Hepatocyte (in vitro differentiated cells): ENCODE measurements around the gene KCTD15. TPM values are rescaled to one million over a fixed set of nuclear protein-coding genes. Genes with fewer than 3 reads are reported as not detected.

Experiments
- DNase-seq: peaks from one replicate; pipeline ENCODE4 v3.0.0-alpha.2; 2016; ENCODE audit warnings: low spot score
- H2AFZ ChIP-seq: fragments of 200-600 bp; sonication (generic); 2 replicates; pipeline ENCODE4 v1.6.0; 2016; ENCODE audit warnings: antibody characterized with exemption, mild to moderate bottlenecking
- H3K27ac ChIP-seq: fragments of 200-600 bp; sonication (generic); 2 replicates; pipeline ENCODE4 v1.5.1; 2016; ENCODE audit warnings: mild to moderate bottlenecking
- H3K27me3 ChIP-seq: fragments of 200-600 bp; sonication (generic); 2 replicates; pipeline ENCODE4 v1.6.1; 2016
- H3K36me3 ChIP-seq: fragments of 200-600 bp; sonication (generic); replicated peaks from 2 replicates; pipeline ENCODE4 v1.5.1; 2016; ENCODE audit warnings: low read depth; ENCODE audit not compliant: insufficient read depth
- H3K4me1 ChIP-seq: fragments of 200-600 bp; sonication (generic); 2 replicates; pipeline ENCODE4 v1.5.1; 2016; ENCODE audit warnings: mild to moderate bottlenecking, moderate library complexity; ENCODE audit not compliant: insufficient read depth
- H3K4me2 ChIP-seq: fragments of 200-600 bp; sonication (generic); 2 replicates; pipeline ENCODE4 v1.6.0; 2016
- H3K4me3 ChIP-seq: fragments of 200-600 bp; sonication (generic); 2 replicates; pipeline ENCODE4 v1.5.1; 2016; ENCODE audit warnings: mild to moderate bottlenecking
- H3K79me2 ChIP-seq: fragments of 200-600 bp; sonication (generic); 2 replicates; pipeline ENCODE4 v1.6.0; 2017; ENCODE audit warnings: mild to moderate bottlenecking
- H3K9me2 ChIP-seq: fragments of 200-600 bp; sonication (generic); replicated peaks from 2 replicates; pipeline ENCODE4 v1.6.0; 2017; ENCODE audit warnings: mild to moderate bottlenecking; ENCODE audit not compliant: insufficient read depth
- H3K9me3 ChIP-seq: fragments of 200-600 bp; sonication (generic); 2 replicates; pipeline ENCODE4 v1.5.1; 2016; ENCODE audit warnings: low read depth, mild to moderate bottlenecking
- H4K20me1 ChIP-seq: fragments of 200-600 bp; sonication (generic); 2 replicates; pipeline ENCODE4 v1.6.0; 2016; ENCODE audit warnings: mild to moderate bottlenecking; ENCODE audit not compliant: insufficient read depth, poor library complexity, severe bottlenecking
- CTCF ChIP-seq: fragments of 200-600 bp; sonication (generic); IDR thresholded peaks from 2 replicates; pipeline ENCODE4 v1.5.1; 2016; ENCODE audit warnings: antibody characterized with exemption, mild to moderate bottlenecking; ENCODE audit not compliant: poor library complexity
- EZH2 ChIP-seq: fragments of 200-600 bp; sonication (generic); IDR thresholded peaks from 2 replicates; pipeline ENCODE4 v1.6.1; 2016; ENCODE audit warnings: antibody characterized with exemption, mild to moderate bottlenecking, borderline replicate concordance
- EZH2phosphoT487 ChIP-seq: fragments of 200-600 bp; sonication (generic); IDR thresholded peaks from one replicate; pipeline ENCODE4 v1.6.1; 2018; ENCODE audit warnings: antibody characterized with exemption, mild to moderate bottlenecking, low read depth, moderate library complexity; ENCODE audit not compliant: unreplicated experiment, severe bottlenecking
- WGBS: methylation state at CpG from one replicate; pipeline ENCODE4 v1.1.6; 2016; ENCODE audit warnings: low lambda C conversion rate; ENCODE audit errors: missing lambda C conversion rate; 5-methylcytosine and 5-hydroxymethylcytosine counted together
- polyA plus RNA-seq: library from polyadenylated mRNA; unstranded; fragments of >200 nt; fragmentation: Nextera tagmentation; extraction: Ambion mirVana; gene quantifications from 2 replicates; pipeline ENCODE4 v1.2.1, GENCODE V29; 2016
- total RNA-seq: library from RNA; depleted of rRNA; stranded (reverse); fragments of >200 nt; gene quantifications from 2 replicates; pipeline ENCODE4 v1.2.3, GENCODE V29; 2014

Gene KCTD15
- total and polyA plus RNA-seq, 2 experiments from 2014 or later, result 10.1 to 55.8 TPM

GRCh38 chr19:33821871-33822270 lies 25.2 kb downstream of the KCTD15 start:
- no peak overlapping the region for H3K27ac ChIP-seq

GRCh38 chr19:33823341-33823740 lies 26.7 kb downstream of the KCTD15 start:
- no peak overlapping the region for H2AFZ ChIP-seq
- TF ChIP-seq CTCF (no peak), EZH2 (no peak), EZH2phosphoT487 (no peak)
- no peak overlapping the region for H3K4me3 ChIP-seq
- H3K9me3 ChIP-seq, result no peaks in the 10 kb centered on the region
- H3K4me1 ChIP-seq, result peaks cover 6% of the 10 kb centered on the region
- no peaks in the 10 kb centered on the region for H4K20me1 ChIP-seq
- H3K36me3 ChIP-seq, result no peaks in the 10 kb centered on the region
- no peaks in the 10 kb centered on the region for H3K79me2 ChIP-seq
- H3K27ac ChIP-seq, result no peak overlapping the region
- DNase-seq, result no peak
- no peaks in the 10 kb centered on the region for H3K9me2 ChIP-seq
- no peaks in the 10 kb centered on the region for H3K27me3 ChIP-seq
- no peak overlapping the region for H3K4me2 ChIP-seq

More at GRCh38 chr19:33821871-33822270, 25.2 kb downstream of the KCTD15 start:
- Histone ChIP-seq H3K9me3 (no peaks in the 10 kb centered on the region), H3K4me2 (no peak overlapping the region), H3K4me1 (peaks cover 6% of the 10 kb centered on the region), H3K27me3 (no peaks in the 10 kb centered on the region), H2AFZ (no peak overlapping the region), H3K36me3 (no peaks in the 10 kb centered on the region), H3K79me2 (no peaks in the 10 kb centered on the region), H3K9me2 (no peaks in the 10 kb centered on the region), H3K4me3 (no peak overlapping the region), H4K20me1 (no peaks in the 10 kb centered on the region)
- TF ChIP-seq EZH2 (no peak), CTCF (no peak), EZH2phosphoT487 (no peak)
- WGBS, result 85% methylated on average over 2 of the region's 2 CpGs
- no peak for DNase-seq

GRCh38 chr19:33825556-33825955 lies 28.9 kb downstream of the KCTD15 start:
- Histone ChIP-seq H2AFZ (no peak overlapping the region), H3K9me2 (no peaks in the 10 kb centered on the region)

More at GRCh38 chr19:33825556-33825955, 28.9 kb downstream of the KCTD15 start:
- Histone ChIP-seq H3K27ac (no peak overlapping the region), H4K20me1 (no peaks in the 10 kb centered on the region), H3K9me3 (no peaks in the 10 kb centered on the region), H3K4me2 (no peak overlapping the region), H3K4me3 (no peak overlapping the region), H3K79me2 (no peaks in the 10 kb centered on the region), H3K4me1 (no peaks in the 10 kb centered on the region), H3K27me3 (no peaks in the 10 kb centered on the region), H3K36me3 (no peaks in the 10 kb centered on the region)
- WGBS, result 86% methylated on average over 5 of the region's 6 CpGs
- no peak for TF ChIP-seq EZH2phosphoT487
- TF ChIP-seq CTCF, result no peak
- TF ChIP-seq EZH2, result no peak
- DNase-seq, result no peak
